Measurements from ENCODE around the gene AGXT. TPM values are rescaled to one million over a fixed set of nuclear protein-coding genes. Genes with fewer than 3 reads are reported as not detected.

Gene AGXT
- total and polyA plus RNA-seq, 2 of the 8 experiments (the other 6 are each of a cell fraction or from before 2014, with no cell fraction given): 0.03 TPM; not detected in 1

GRCh38 chr2:240921995-240922244 lies 53.3 kb downstream of the AGXT start:
- Histone ChIP-seq H3K4me2 (ENCODE audit: insufficient read depth in 1 of 2, low read depth in 2 of 2, low read length in 2 of 2) (no peak overlapping the region), H3K4ac (replicated peaks; ENCODE audit: insufficient read length, low read depth, low read length) (no peak overlapping the region)
- WGBS, 2 experiments (ENCODE audit: extremely low coverage in 1 of 2, insufficient coverage in 1 of 2, insufficient read length in 1 of 2, insufficient replicate concordance in 2 of 2, low coverage in 1 of 2, low lambda C conversion rate in 2 of 2, missing lambda C conversion rate in 1 of 2): 80% methylated on average over 1 of the region's 1 CpG; no CpG with 5 or more reads in 1 of the 2 experiments
- TF ChIP-seq RXRA (IDR thresholded peaks at IDR 0.05; ENCODE audit: insufficient read depth, low read depth, low read length) (no peak), POLR2A (IDR thresholded peaks at IDR 0.05; ENCODE audit: control extremely low read depth in 1 of 2, low read depth in 2 of 2, low read length in 2 of 2) (no peak), CEBPB (IDR thresholded peaks at IDR 0.05; ENCODE audit: low read depth, low read length) (no peak), KDM4A (IDR thresholded peaks at IDR 0.05; ENCODE audit: low read depth, low read length, severe bottlenecking) (no peak), RBBP5 (IDR thresholded peaks at IDR 0.05; ENCODE audit: borderline replicate concordance, low read depth, low read length) (no peak), USF2 (IDR thresholded peaks at IDR 0.05; ENCODE audit: low read length) (no peak)

More at GRCh38 chr2:240921995-240922244, 53.3 kb downstream of the AGXT start:
- Histone ChIP-seq H3K56ac (replicated peaks; ENCODE audit: insufficient read length, low read depth, low read length) (no peak overlapping the region), H3K9ac (replicated peaks in 1 of 4; ENCODE audit: extremely low read depth in 1 of 4, low read depth in 3 of 4, low read length in 3 of 4) (no peak overlapping the region), H3K79me2 (ENCODE audit: control insufficient read depth in 1 of 2, insufficient read depth in 2 of 2, low read length in 2 of 2) (no peaks in the 10 kb centered on the region), H3K4me3 (ENCODE audit: extremely low read depth in 1 of 4, insufficient read depth in 2 of 4, low read depth in 3 of 4, low read length in 4 of 4) (no peak overlapping the region), H4K8ac (ENCODE audit: extremely low read depth, insufficient read depth, low read length) (no peak overlapping the region), H2BK5ac (ENCODE audit: low read depth, low read length) (no peak overlapping the region), H3K23me2 (ENCODE audit: low read depth, low read length) (no peaks in the 10 kb centered on the region), H2AK5ac (ENCODE audit: low read depth, low read length) (no peak overlapping the region), H4K20me1 (replicated peaks in 1 of 2; ENCODE audit: control insufficient read depth in 1 of 2, insufficient read depth in 2 of 2, low read length in 2 of 2) (no peaks in the 10 kb centered on the region), H3K14ac (ENCODE audit: insufficient read length) (no peak overlapping the region), H4K5ac (ENCODE audit: insufficient read length, low read depth, low read length) (no peak overlapping the region), H2BK12ac (ENCODE audit: low read depth, low read length) (no peak overlapping the region), H3K23ac (ENCODE audit: insufficient read length) (no peak overlapping the region), H3K79me1 (ENCODE audit: low read depth, low read length) (no peaks in the 10 kb centered on the region), H4K91ac (replicated peaks; ENCODE audit: insufficient read length, low read length) (no peak overlapping the region), H3K4me1 (replicated peaks in 1 of 4; ENCODE audit: control insufficient read depth in 3 of 4, insufficient read depth in 4 of 4, low read length in 3 of 4) (peaks cover 0 to under 1% (median 0%) of the 10 kb centered on the region in 4 experiments; a peak in 3 of 7 replicates), H3K27ac (ENCODE audit: low read depth, low read length) (no peak overlapping the region), H2BK20ac (ENCODE audit: low read length) (no peak overlapping the region), H3K36me3 (ENCODE audit: control insufficient read depth in 2 of 4, insufficient read depth in 4 of 4, low read length in 3 of 4) (no peaks in the 10 kb centered on the region), H2BK120ac (replicated peaks; ENCODE audit: low read depth, low read length) (no peak overlapping the region), H2AFZ (ENCODE audit: low read length) (no peak overlapping the region), H3K18ac (ENCODE audit: extremely low read depth, low read length) (no peak overlapping the region; the same call in 1 of the 2 replicates), H3K9me3 (ENCODE audit: insufficient read depth in 2 of 2, low read depth in 1 of 2, low read length in 1 of 2) (no peaks in the 10 kb centered on the region), H2BK15ac (ENCODE audit: low read length) (no peak overlapping the region), H3K27me3 (replicated peaks in 1 of 4; ENCODE audit: control insufficient read depth in 3 of 4, extremely low read depth in 1 of 4, insufficient read depth in 3 of 4, low read length in 3 of 4) (no peaks in the 10 kb centered on the region)
- no peak for FAIRE-seq
- no peak for DNase-seq (ENCODE audit: low read depth in 1 of 2, low spot score in 2 of 2)
- CTCF ChIA-PET (ENCODE audit: partially characterized antibody): interaction anchor here (1.0 to 1.4 kb wide), 3 partner anchors 54 to 169 kb away, joined by 3 read pairs; no protein-coding TSS in a partner anchor
- POLR2A ChIA-PET (ENCODE audit: partially characterized antibody): no interaction called here

All from H1 (cell line).